Middle frontal gyrus (tissue), 1 donor: ENCODE data around the gene BHLHE41.

Experiments used
- DNase-seq: peaks from one replicate; pipeline ENCODE4 v3.0.0-alpha.2; 2015; ENCODE audit warnings: low spot score; ENCODE audit errors: extremely low spot score

The BHLHE41 gene

DNA sequence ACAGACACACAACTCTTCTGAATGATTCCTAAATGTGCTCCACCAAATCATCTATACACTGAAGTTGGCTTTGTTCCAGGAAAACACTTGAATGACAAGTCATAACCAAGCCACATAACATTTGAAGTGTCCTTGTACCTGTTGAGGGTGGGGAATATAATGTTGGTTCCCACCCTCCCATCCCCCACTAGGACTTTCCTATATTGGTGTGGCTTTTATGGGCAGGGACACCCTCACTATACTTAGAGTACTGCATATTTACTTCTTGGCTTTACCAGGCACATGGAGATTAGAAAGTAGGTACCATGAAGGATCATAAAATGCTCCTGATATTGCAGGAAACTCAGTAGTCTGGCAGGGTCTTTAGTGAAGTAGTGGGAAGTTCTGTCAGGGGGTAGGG, 9.7 kb upstream of the BHLHE41 start:
- no peak for DNase-seq

DNA sequence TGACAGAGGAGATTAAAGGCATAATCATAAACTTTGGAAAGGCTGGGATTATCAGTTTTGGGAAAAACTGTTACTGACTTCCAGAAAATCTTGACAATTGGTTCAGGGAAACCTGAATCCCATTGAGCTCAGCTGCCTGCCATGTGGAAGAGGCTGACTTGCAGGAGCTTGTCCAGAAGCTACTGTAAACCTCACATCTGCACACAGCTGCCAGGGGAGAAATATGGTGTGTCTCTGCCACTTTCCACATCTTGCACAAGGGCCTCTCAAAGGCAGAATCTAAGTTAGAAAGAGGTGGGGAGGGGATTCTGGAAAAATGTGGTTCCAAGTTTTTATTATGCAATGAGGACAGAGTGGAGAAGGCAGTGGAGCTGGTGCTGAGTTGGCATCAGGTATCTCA, 8.7 kb upstream of the BHLHE41 start:
- no peak for DNase-seq

DNA sequence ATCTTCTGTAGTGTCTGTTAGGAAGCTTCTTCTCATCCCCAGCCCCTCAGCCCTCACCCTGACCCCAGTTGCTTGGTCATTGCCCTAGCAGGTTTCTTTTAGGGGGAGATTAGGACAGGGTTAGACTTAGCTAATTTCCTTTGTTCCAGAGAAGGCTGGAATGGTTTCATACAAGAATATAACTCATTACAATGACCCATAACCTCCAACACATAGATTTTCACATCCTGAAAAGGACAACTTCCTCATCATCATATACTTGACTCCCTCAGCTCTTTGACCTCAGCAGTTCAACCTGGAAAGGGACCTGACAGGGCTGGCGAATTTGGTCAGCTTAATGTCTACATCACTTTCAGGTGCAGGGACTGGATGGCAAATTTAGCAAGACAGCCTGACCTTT, 8.0 kb upstream of the BHLHE41 start:
- DNase-seq: no peak

DNA sequence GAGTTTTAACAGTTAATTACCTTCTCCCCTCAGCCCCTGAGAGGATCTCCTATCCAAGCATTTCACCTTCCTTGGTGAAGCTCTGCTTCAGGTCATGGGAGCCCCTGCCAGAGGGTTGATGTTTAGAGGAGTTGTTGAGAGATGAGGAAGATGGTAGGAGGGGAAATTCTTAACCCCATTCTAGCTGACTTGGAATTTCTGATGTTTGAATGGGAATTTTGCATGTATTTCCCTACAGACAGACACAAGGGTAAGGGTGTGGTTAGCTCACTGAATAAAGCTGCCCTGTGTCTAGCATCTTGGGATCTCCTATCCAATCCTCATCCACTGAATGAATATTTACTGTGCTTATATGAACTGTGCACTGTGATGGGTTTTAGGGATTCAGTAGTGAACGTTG, 7.1 kb upstream of the BHLHE41 start:
- DNase-seq: no peak

DNA sequence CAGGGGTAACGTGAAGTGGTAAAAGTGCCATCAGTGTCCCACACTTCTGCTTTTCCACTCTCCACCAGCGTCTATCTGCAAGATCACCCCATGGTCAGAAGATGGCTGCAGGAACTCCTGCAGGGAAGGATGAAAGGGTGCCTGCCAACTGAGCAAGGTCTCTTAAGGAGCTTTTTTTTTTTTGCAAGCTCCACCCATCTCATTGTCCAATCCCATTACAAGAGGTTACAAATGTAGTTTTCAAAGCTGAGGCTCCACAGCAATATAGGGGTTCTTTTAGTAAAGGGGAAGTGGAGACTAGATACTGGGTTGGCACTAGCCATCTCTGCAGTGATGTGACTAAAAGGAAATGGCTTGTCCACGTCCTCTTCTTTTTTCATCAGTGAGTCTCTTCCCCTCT, 5.9 kb upstream of the BHLHE41 start:
- DNase-seq: no peak

- no peak for DNase-seq
These were observed 3.3 kb upstream of the BHLHE41 start for GRCh38 chr12:26128168-26128567.

- DNase-seq: no peak
These were observed 2.6 kb upstream of the BHLHE41 start for GRCh38 chr12:26127404-26127803.

DNA sequence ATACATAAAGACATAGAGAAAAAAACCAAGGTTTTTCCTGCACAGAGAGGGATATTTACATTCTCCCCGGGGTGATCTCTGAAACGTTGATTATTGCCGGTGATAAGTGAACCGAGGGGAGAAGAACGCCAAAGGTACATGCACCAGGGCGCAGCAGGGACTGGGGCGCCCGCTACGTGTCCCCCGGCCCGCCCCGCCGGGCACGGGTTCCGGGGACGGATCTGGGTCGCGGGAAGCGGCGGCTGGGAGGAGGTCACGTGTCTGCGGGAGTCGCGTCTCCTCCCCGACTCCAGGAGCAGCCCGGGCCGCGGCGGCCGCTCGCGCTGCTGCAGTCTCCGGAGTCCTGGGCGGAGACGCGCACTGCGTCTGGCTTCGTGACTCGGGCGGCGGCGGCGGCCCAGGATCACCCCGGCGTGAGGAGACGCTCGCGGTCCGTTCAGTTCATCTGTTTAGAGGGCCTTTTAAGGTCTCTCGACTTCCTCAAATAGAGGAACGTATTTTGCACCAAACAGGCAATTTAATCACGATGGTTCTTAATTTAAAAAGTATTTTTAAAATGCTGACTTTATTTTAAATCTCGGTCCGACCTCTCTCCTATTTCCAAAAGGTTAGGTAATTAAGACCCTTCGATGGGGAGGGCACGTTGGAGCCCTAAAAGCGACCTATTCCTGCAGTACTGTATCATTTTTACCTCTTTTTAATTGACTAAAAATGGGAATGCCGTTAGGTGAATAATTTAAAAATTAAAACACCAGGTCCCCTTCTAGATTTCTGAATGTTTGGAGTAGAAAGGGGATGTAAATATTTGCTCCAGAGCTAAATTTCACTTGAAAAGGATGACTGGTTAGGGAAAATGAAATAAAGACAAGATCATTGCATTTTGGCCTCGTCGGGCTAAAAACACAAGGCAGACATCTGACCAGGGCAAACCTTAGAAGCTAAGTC, 1.8 kb upstream of the BHLHE41 start:
- DNase-seq: peak; percentile 73

DNA sequence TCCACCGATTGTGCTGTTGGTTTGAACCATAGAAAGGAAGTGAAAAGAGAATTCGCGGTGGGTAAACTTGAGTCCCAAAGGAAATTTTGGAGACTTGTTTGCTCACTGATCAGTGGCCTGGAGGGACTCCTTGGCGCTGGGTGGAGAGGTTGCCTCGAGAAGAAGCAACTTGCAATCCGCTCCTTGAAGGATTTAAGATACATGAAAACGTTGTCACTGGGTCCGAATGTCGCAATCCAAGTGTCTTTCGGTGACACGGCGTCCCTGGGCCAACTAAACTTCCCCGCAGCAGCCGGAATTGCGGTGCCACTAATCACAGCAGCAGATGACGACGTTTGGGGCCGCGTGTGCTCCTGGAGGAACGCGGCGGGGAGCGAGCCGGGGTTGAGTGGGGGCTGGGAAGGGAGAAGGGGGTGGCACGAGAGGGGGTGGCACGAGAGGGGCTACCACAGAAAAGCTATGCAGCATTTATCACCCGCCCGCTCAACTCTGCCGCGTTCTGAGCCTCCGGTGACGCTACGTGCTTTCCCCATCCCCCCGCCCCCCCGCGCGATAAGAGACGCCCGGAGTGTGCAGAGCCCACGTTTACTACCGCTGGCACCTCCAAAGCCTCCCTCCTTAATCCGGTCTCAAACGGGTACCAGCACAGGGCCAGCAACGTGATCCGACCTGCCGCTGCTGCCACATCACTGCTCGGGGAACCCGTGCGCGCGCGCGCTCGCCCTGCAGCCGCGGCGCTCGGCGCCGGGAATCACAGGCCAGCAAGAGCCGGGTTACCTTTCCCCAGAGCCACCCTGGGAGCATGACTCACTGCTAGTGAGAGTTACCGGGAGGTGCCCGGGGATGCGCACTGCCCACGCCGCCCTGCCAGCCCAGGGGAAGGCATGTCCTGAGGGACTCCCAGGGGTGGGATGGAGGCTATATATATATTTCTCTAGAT, 833 bp upstream of the BHLHE41 start:
- DNase-seq: peak; percentile 72

- no peak for DNase-seq
These were observed 1.3 kb downstream of the BHLHE41 start for GRCh38 chr12:26123482-26123980.

DNA sequence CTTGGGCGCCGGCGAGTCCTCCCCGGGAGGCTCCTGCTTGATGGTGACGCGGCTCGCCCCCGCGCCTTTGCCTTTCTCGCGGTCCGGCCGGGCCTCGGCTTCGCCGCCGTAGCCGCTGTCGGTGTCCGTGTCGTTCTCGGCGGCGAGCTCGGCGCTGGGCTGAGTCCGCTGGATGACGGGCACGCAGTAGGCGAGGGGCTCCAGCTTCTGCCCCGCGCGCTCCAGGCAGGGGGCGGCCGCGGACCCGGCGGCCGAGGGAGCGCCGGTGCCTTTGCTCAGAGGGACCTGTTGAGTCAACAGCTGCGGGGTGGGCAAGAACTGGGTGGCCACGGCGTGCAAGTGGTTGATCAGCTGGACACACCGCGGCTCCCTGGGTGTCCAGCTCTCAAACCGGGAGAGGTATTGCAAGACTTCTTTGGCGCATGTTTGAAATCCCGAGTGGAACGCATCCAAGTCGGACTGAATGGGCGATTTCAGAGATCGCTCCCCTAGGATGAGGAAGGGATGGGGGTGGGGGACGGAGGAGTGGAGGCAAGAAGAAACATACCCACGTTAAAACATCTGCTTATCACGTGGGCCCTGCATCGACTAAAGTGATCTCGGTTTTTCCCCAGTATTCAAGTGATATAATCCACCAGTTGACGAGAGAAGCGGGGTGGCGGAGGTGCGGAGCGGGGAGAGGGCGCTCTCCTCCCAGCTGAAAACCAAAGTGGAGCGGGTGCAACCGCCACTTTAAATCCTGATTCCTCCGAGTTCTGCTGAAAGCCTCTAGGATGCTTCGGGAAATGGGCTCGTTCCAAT, 2.0 kb downstream of the BHLHE41 start:
- DNase-seq: peak; percentile 48

DNA sequence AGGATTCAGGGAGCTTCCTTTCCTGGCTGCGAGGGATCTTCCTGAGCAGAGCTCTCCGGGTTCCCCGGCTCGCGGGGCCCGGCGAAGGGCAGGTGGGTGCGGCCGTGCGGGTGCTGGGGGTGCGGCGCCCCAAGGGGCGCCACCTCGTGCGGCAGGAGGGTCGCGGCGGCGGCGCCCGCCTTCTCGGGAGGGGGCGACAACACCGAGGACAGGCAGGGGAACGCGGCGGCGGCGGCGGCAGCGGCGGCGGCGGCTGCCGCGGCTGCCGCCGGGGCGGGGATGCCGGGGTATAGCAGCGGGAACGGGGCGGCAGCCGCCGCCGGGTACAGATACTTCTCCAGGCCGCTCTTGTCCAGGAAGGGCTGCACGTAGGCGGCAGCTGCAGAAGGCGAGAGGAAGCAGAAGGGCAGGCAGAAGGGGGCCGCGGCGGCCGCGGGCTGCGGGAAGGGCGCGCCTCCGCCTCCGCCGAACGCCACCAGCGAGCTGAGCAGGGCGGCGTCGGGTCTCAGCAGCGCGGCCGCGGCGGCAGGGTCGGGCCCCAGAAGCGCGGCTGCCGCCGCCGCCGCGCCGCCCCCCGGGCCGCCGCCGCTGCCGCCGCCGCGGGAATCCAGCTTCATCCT, 2.7 kb downstream of the BHLHE41 start:
- DNase-seq: no peak

- DNase-seq: no peak
These were observed 3.3 kb downstream of the BHLHE41 start for GRCh38 chr12:26121323-26122060.

DNA sequence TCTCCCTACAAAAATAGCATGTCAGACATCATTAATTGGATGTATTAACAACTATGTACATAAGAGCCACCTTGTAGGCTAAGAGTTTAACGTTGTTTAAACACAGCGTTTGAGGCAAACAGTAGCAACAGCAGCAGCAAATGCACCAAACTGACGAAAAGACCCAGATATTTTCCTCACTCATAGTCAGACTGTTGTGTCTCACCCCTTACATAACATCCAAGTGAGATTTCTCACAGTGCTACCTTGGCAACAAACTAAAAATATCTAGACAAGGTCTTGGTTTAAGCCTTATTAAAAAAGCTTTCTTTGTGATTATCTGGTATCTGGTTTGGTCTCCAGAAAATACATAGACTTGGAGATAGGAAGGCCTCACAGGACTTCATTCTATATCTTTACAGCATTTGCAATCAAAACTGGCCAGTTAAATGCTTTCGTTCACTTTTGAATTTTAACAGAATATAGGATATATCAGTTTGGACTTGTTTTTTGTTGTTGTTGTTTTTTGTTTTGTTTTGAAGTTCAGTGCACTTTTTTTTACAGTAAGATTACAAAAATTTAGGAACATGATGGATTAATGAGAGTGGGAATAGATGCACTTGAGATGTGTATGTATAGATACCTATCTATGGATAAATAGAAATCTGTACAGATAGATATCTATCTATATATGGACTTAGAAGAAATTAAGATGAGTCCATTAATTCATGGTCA, 4.1 kb downstream of the BHLHE41 start:
- DNase-seq: no peak

- peak; percentile 62 for DNase-seq
These were observed 5.3 kb downstream of the BHLHE41 start for GRCh38 chr12:26119391-26119989.

- no peak for DNase-seq
These were observed 6.5 kb downstream of the BHLHE41 start for GRCh38 chr12:26118308-26118707.

DNA sequence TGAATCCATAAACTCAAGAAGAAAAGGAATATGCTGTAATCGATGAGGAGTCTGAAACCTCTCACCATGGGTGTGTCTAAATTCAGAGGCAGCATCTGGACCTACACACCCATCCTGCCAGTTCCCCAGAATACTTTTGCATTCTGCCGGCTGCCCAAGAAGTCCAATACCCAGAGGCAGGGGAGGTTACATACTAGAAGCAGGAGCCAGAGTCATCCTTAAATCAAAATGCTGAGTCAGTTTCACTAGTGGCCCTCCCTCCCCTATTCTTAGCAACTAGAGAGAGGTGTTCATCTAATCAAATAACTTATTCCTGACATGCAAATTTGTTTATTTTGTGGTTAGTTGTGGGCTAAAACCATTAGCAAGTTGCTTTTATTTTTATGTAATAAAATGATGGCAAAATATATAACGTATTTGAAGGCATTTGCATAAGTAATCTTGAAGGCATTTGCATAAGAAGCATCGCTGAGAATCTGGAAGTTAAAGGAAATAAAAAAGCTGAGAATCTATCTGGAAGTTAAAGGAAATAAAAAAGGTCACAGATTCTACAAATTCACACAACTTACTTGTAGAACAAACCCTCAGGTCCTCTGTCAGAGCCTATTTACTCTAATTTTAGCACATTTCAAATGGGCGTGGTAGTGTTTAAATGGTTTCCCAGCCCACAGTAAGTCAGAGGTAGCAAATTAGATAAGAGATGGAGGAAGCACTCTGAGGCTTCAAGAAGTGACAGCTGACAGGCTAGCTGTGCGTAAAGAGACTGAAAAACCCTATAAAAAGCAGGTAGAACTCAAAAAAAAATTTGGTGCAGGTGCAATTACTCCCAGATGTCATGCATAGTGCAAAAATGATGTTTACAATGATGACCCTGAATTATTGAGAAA, 7.8 kb downstream of the BHLHE41 start:
- DNase-seq: no peak
